ENCODE data around the gene ERCC1. TPM values are rescaled to one million over a fixed set of nuclear protein-coding genes. Genes with fewer than 3 reads are reported as not detected.
"Not testable (repeated sequence)": the region's sequence is repeated elsewhere in the genome, so short reads cannot be mapped to it uniquely, and the experiment has no call there.

Gene ERCC1
- total RNA-seq, 1 donor from 2014 or later: 142 TPM

DNA sequence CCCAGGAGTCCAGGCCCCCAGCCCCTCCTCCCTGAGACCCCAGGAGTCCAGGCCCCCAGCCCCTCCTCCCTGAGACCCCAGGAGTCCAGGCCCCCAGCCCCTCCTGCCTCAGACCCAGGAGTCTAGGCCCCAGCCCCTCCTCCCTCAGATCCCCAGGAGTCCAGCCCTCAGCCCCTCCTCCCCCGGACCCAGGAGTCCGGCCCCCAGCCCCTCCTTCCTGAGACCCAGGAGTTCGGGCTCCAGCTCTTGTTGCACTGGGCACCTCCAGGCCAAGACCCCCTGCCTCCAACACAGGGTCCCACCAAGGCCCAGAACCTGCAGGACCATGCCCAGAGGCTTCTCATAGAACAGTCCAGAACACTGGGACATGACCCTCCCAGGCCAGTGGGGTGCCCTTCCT is 3.8 kb downstream of the ERCC1 start:
- DNase-seq (ENCODE audit: low spot score in 2 of 2): no peak
- TF ChIP-seq, protein P1, sequence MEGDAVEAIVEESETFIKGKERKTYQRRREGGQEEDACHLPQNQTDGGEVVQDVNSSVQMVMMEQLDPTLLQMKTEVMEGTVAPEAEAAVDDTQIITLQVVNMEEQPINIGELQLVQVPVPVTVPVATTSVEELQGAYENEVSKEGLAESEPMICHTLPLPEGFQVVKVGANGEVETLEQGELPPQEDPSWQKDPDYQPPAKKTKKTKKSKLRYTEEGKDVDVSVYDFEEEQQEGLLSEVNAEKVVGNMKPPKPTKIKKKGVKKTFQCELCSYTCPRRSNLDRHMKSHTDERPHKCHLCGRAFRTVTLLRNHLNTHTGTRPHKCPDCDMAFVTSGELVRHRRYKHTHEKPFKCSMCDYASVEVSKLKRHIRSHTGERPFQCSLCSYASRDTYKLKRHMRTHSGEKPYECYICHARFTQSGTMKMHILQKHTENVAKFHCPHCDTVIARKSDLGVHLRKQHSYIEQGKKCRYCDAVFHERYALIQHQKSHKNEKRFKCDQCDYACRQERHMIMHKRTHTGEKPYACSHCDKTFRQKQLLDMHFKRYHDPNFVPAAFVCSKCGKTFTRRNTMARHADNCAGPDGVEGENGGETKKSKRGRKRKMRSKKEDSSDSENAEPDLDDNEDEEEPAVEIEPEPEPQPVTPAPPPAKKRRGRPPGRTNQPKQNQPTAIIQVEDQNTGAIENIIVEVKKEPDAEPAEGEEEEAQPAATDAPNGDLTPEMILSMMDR (IDR thresholded peaks at IDR 0.05): no peak
- peaks cover 29 to 50% of the 10 kb centered on the region in 2 donors for H3K36me3 ChIP-seq
- H3K4me1 ChIP-seq: peaks cover 0 to 12% of the 10 kb centered on the region in 2 donors
- no peak overlapping the region for H3K4me3 ChIP-seq
- no peaks in the 10 kb centered on the region for H3K9me3 ChIP-seq
- intact Hi-C loops (cut with DNase I): loop anchor here (10.0 kb wide), 1 partner anchor 215 kb away; the partner anchor contains the start of gene EML2
- H3K27ac ChIP-seq: no peak overlapping the region
- no peaks in the 10 kb centered on the region for H3K27me3 ChIP-seq

DNA sequence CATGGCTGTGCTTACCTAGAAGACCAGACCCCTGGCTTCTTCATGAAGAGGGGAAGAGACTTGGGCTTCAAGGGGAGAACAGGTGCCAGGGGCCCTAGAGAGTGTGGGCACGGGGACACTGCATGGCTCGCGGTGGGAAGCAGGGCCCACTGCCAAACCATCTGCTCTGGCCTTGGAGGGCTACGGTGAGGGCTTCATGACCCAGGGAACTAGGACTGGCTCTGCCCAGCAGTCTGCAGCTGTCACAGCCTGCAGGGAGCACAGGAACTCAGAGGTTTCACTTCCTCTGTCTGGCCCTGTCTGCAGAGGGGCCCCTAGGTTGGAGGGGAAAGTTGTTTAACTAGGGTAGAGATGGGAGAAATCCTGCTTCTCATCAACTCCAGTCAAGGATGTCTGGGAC is 4.3 kb downstream of the ERCC1 start:
- peaks cover 34 to 55% of the 10 kb centered on the region in 2 donors for H3K36me3 ChIP-seq
- DNase-seq (ENCODE audit: low spot score in 2 of 2): no peak
- intact Hi-C loops (cut with DNase I): no loop called here
- TF ChIP-seq, protein P1 (IDR thresholded peaks at IDR 0.05): no peak
- H3K27ac ChIP-seq: no peak overlapping the region
- no peaks in the 10 kb centered on the region for H3K9me3 ChIP-seq
- H3K4me3 ChIP-seq: no peak overlapping the region
- H3K27me3 ChIP-seq: no peaks in the 10 kb centered on the region
- peaks cover 0 to 9% of the 10 kb centered on the region in 2 donors for H3K4me1 ChIP-seq

DNA sequence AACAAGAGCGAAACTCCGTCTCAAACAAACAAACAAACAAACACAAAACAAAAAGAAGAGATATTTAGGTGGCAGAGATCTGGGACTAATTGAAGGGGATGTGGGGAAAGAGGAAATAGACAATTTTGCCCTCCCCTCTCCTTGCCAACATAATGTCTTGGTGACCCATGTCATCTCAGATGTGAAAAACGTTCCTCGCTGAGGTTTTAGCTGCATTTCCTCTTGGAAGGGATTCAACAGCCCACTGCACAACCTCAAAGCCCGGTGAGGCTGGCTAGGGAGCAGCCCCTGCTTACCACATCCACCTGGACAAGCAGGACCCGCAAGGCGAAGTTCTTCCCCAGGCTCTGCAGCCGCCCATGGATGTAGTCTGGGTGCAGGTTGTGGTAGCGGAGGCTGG is 4.9 kb downstream of the ERCC1 start:
- Histone ChIP-seq H3K4me1 (peaks cover 0 to 6% of the 10 kb centered on the region in 2 donors), H3K27ac (no peak overlapping the region), H3K27me3 (no peaks in the 10 kb centered on the region), H3K9me3 (no peaks in the 10 kb centered on the region), H3K36me3 (peaks cover 39 to 61% of the 10 kb centered on the region in 2 donors), H3K4me3 (no peak overlapping the region)
- intact Hi-C loops (cut with DNase I): no loop called here
- TF ChIP-seq, protein P1 (IDR thresholded peaks at IDR 0.05): no peak
- DNase-seq (ENCODE audit: low spot score in 2 of 2): no peak

DNA sequence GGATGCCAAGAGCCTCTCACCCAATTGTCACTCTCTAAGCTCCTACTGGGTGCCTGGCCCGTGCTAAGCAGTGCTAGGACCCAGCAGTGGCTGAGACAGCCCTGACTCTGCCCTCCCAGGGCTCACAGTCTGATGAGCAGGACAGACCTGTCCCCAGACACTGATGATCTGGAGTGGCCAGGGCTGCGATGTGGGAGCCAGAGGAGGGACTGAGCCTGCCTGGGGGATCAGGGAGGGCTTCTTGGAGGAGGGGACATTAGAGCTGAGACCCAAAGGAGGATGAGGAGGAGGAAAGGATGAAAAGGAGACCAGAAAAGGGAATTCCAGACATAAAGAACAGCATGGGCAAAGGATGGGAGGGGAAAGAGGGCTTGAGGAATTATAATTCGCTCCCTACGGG is 6.6 kb downstream of the ERCC1 start:
- Histone ChIP-seq H3K27me3 (no peaks in the 10 kb centered on the region), H3K9me3 (no peaks in the 10 kb centered on the region), H3K4me3 (no peak overlapping the region), H3K4me1 (no peaks in the 10 kb centered on the region), H3K27ac (no peak overlapping the region), H3K36me3 (peaks cover 54 to 77% of the 10 kb centered on the region in 2 donors)
- intact Hi-C loops (cut with DNase I): no loop called here
- TF ChIP-seq, protein P1 (IDR thresholded peaks at IDR 0.05): no peak
- DNase-seq (ENCODE audit: low spot score in 2 of 2): no peak

DNA sequence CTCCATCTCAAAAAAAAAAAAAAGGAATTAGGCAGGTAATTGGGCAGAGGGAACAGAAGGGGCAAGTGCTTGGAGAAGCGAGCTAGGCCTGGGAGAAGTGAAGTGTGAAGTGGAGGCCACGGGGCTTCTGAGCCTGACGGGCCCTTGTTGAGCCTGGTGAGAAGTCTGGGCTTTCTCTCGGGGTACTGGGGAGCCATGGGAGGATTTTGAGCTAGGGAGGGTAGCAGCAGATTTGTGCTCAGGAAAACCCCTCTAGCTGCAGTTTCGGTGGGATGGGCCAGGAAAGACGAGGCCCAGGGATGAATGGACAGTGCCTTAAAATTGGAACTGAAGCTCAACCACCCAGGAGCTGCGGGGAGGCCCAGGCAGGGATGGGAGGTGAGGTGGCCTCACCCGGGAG is 9.2 kb downstream of the ERCC1 start:
- TF ChIP-seq, protein P1 (IDR thresholded peaks at IDR 0.05): no peak
- H3K4me1 ChIP-seq: no peaks in the 10 kb centered on the region
- no peaks in the 10 kb centered on the region for H3K9me3 ChIP-seq
- no peaks in the 10 kb centered on the region for H3K27me3 ChIP-seq
- intact Hi-C loops (cut with DNase I): no loop called here
- DNase-seq (ENCODE audit: low spot score in 2 of 2): no peak
- no peak overlapping the region for H3K4me3 ChIP-seq
- H3K27ac ChIP-seq: no peak overlapping the region
- H3K36me3 ChIP-seq: peaks cover 57 to 77% of the 10 kb centered on the region in 2 donors

DNA sequence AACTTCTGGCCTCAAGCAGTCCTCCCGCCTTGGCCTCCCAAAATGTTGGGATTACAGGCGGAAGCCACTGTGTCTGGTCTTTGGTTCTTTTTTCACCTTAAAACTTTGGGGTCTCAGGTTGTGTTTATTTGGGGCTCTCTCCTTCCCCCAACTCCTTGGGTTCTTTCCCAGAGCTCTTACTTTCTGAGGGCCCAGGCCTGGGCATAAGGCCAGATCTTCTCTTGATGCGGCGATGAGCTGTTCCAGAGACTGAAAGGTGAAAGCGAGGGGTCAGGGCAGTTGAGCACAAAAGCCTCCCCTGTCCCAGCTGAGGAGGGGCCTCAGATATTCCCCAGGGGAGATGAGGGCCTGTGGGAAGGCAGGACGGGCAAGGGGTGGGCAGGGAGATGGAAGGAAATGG is 10.2 kb downstream of the ERCC1 start:
- intact Hi-C loops (cut with DNase I): no loop called here
- H3K9me3 ChIP-seq: no peaks in the 10 kb centered on the region
- TF ChIP-seq, protein P1 (IDR thresholded peaks at IDR 0.05): no peak

DNA sequence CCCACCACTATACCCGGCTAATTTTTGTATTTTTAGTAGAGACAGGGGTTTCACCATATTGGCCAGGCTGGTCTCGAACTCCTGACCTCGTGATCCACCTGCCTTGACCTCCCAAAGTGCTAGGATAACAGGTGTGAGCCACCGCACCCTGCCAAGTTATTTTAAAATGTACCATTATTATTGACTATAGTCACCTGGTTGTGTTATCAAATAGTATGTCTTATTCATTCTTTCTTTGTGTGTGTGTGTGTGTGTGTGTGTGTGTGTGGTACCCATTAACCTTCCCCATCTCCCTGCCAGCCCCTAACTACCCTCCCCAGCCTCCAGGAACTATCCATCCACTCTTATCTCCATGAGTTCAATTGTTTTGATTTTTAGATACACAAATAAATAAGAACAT is 13.4 kb downstream of the ERCC1 start:
- H3K4me1 ChIP-seq; H3K27me3 ChIP-seq; DNase-seq (ENCODE audit: low spot score in 2 of 2); H3K4me3 ChIP-seq; H3K27ac ChIP-seq; H3K9me3 ChIP-seq; intact Hi-C loops (cut with DNase I): not testable (repeated sequence)
- H3K36me3 ChIP-seq: peaks cover 30 to 39% of the 10 kb centered on the region in 2 donors

More for the DNA sequence above, 10.2 kb downstream of the ERCC1 start:
- no peak overlapping the region for H3K27ac ChIP-seq
- H3K27me3 ChIP-seq: no peaks in the 10 kb centered on the region
- H3K4me3 ChIP-seq: no peak overlapping the region
- no peaks in the 10 kb centered on the region for H3K4me1 ChIP-seq
- peaks cover 57 to 67% of the 10 kb centered on the region in 2 donors for H3K36me3 ChIP-seq
- DNase-seq (ENCODE audit: low spot score in 2 of 2): no peak

All from ascending aorta (tissue), 2 donors.